Endodermal cell (in vitro differentiated cells): Measurements from ENCODE around the gene DLG2. TPM values are rescaled to one million over a fixed set of nuclear protein-coding genes. Genes with fewer than 3 reads are reported as not detected.

Experiments
- DNase-seq: peaks from one replicate; pipeline ENCODE4 v3.0.0-alpha.2; 2017
- H3K27ac ChIP-seq: 2 replicates; pipeline ENCODE4 v1.5.1; 2013; ENCODE audit warnings: mild to moderate bottlenecking, low read depth, low read length, moderate library complexity
- H3K27me3 ChIP-seq: 2 replicates; pipeline ENCODE4 v1.6.1; 2013; ENCODE audit warnings: mild to moderate bottlenecking, low read length, moderate library complexity; ENCODE audit not compliant: insufficient read depth, control insufficient read depth, poor library complexity, severe bottlenecking
- H3K36me3 ChIP-seq: 2 replicates; pipeline ENCODE4 v1.7.0; 2013; ENCODE audit warnings: mild to moderate bottlenecking, low read length, moderate library complexity; ENCODE audit not compliant: control insufficient read depth, insufficient read depth
- H3K4me1 ChIP-seq: one replicate; pipeline ENCODE4 v1.7.0; 2013; ENCODE audit warnings: low read length; ENCODE audit not compliant: control insufficient read depth, insufficient read depth
- H3K4me3 ChIP-seq: 2 replicates; pipeline ENCODE4 v1.5.1; 2013; ENCODE audit warnings: mild to moderate bottlenecking, low read length, moderate library complexity
- H3K9ac ChIP-seq: 2 replicates; pipeline ENCODE4 v1.6.1; 2013; ENCODE audit warnings: mild to moderate bottlenecking, low read length, moderate library complexity; ENCODE audit not compliant: poor library complexity, severe bottlenecking; ENCODE audit errors: extremely low read depth
- H3K9me3 ChIP-seq: 2 replicates; pipeline ENCODE4 v1.6.1; 2013; ENCODE audit warnings: mild to moderate bottlenecking, low read length, moderate library complexity; ENCODE audit not compliant: control insufficient read depth
- H3K27ac Mint-ChIP-seq: 2 replicates; pipeline ENCODE4 v1.8.0; 2020; ENCODE audit warnings: mixed read lengths
- H3K27me3 Mint-ChIP-seq: 2 replicates; pipeline ENCODE4 v1.8.0; 2021; ENCODE audit warnings: mild to moderate bottlenecking, mixed read lengths; ENCODE audit not compliant: insufficient read depth
- H3K36me3 Mint-ChIP-seq: 2 replicates; pipeline ENCODE4 v1.8.0; 2020; ENCODE audit warnings: low read depth, mixed read lengths
- H3K4me1 Mint-ChIP-seq: 2 replicates; pipeline ENCODE4 v1.8.0; 2020; ENCODE audit warnings: mixed read lengths
- H3K4me3 Mint-ChIP-seq: 2 replicates; pipeline ENCODE4 v1.8.0; 2020; ENCODE audit warnings: mild to moderate bottlenecking, moderate library complexity, mixed read lengths
- H3K9me3 Mint-ChIP-seq: 2 replicates; pipeline ENCODE4 v1.8.0; 2020; ENCODE audit warnings: mild to moderate bottlenecking, mixed read lengths
- WGBS, 2 experiments: methylation state at CpG; one replicate each; pipeline versions ENCODE4 v1.1.5 to v1.1.7; 2013; ENCODE audit warnings: missing lambda C conversion rate in 2 of 2, mixed read lengths in 1 of 2; ENCODE audit not compliant: insufficient coverage in 1 of 2, insufficient read length in 1 of 2; 5-methylcytosine and 5-hydroxymethylcytosine counted together
- total RNA-seq, 2 donors: library from RNA; stranded (reverse); fragmentation: NEBNext Ultra II Directional in 1 of 2; extraction: Animal tissue kit (Norgen Biotek cat#: 25700) in 1 of 2; gene quantifications; 2 replicates in 1 of 2; 3 replicates in 1 of 2; pipeline ENCODE4 v1.2.1, GENCODE V29; 2021
- TF ChIP-seq, protein P1 (sequence below): fragments of 200-600 bp; sonication (generic); conservative IDR thresholded peaks from 2 replicates; pipeline ENCODE4 v1.5.0; 2021; ENCODE audit warnings: antibody characterized with exemption, mild to moderate bottlenecking

Gene DLG2
- total RNA-seq, 2 donors from 2014 or later: 9.6 to 10.6 TPM

DNA sequence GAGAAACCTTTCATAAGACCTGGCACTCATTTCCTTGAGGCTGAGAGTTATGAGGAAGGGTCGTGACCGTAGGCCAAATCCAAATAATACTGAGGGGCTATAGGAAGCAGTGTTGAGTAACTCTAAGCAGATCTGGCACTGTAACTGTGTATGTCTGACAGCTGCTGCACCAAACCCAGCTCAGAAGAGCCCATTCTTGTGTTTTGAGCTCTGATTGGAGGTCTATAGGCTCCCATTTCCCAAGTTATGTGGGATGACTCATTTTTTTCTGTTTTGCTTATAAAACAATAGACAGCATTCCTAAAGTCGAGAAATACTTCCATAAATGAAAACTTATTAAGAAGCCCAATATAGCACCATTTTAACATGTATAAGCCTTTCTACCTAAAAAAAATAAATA is 645.8 kb downstream of the DLG2 start:
- Histone ChIP-seq H3K9me3 (peaks cover 13% of the 10 kb centered on the region), H3K4me3 (no peak overlapping the region), H3K9ac (no peak overlapping the region), H3K4me1 (no peaks in the 10 kb centered on the region), H3K27me3 (no peaks in the 10 kb centered on the region), H3K27ac (no peak overlapping the region), H3K36me3 (no peaks in the 10 kb centered on the region)
- no peak overlapping the region for H3K27ac Mint-ChIP-seq
- DNase-seq: no peak
- H3K36me3 Mint-ChIP-seq: peaks cover 3% of the 10 kb centered on the region
- TF ChIP-seq, protein P1, sequence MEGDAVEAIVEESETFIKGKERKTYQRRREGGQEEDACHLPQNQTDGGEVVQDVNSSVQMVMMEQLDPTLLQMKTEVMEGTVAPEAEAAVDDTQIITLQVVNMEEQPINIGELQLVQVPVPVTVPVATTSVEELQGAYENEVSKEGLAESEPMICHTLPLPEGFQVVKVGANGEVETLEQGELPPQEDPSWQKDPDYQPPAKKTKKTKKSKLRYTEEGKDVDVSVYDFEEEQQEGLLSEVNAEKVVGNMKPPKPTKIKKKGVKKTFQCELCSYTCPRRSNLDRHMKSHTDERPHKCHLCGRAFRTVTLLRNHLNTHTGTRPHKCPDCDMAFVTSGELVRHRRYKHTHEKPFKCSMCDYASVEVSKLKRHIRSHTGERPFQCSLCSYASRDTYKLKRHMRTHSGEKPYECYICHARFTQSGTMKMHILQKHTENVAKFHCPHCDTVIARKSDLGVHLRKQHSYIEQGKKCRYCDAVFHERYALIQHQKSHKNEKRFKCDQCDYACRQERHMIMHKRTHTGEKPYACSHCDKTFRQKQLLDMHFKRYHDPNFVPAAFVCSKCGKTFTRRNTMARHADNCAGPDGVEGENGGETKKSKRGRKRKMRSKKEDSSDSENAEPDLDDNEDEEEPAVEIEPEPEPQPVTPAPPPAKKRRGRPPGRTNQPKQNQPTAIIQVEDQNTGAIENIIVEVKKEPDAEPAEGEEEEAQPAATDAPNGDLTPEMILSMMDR: no peak
- peaks cover 26% of the 10 kb centered on the region for H3K9me3 Mint-ChIP-seq
- peaks cover 6% of the 10 kb centered on the region for H3K4me1 Mint-ChIP-seq
- no peak overlapping the region for H3K4me3 Mint-ChIP-seq
- H3K27me3 Mint-ChIP-seq: no peaks in the 10 kb centered on the region
- WGBS, 2 experiments: 86 to 94% methylated on average over 2 to 3 of the region's 3 CpGs

DNA sequence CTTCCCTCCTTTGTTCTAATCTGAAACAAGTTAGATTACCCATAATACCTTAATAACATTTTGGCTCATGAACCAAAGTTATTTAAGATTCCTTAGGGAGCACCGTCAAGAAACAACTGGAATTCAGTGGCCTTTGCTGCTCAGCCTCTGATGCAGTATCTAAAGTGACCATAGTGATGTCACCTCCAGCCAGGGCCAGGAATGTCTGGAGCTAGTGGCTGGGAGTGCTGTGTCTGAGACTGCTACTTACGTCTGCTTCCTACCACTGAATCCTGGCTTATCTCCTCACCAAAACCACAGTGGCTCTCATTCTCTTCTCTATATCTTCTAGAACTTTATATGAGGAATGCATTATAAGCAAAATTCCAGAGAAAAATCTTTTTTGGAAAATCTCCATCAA is 658.0 kb downstream of the DLG2 start:
- Histone ChIP-seq H3K9me3 (no peaks in the 10 kb centered on the region), H3K4me3 (no peak overlapping the region), H3K4me1 (no peaks in the 10 kb centered on the region), H3K9ac (no peak overlapping the region), H3K36me3 (no peaks in the 10 kb centered on the region), H3K27me3 (no peaks in the 10 kb centered on the region), H3K27ac (no peak overlapping the region)
- DNase-seq: no peak
- Mint-ChIP-seq H3K4me1 (peaks cover 6% of the 10 kb centered on the region), H3K9me3 (no peaks in the 10 kb centered on the region), H3K36me3 (no peaks in the 10 kb centered on the region), H3K4me3 (no peak overlapping the region), H3K27ac (no peak overlapping the region), H3K27me3 (no peaks in the 10 kb centered on the region)
- WGBS, 2 experiments: 83 to 84% methylated on average over 1 to 2 of the region's 2 CpGs
- TF ChIP-seq, protein P1: no peak

DNA sequence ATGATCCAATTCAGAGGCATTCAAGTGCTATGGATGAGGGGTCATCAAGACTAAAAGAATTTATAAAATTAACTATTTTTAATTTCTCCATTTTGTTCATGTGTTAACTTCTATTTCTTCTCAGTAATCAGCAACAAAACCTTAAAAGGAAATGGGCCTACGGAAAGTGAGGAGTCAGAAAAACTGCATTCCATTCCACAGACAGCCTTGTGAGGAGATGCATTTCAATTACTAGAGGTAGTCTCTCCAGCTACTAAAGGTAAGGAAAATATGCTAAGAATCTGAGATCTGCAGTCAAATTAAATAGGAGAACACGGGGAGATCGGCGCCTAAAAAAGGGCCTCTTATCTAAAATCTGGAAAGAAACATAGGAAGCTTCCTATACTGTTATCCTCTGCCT is 661.7 kb downstream of the DLG2 start:
- H3K4me3 Mint-ChIP-seq: no peak overlapping the region
- Histone ChIP-seq H3K9ac (no peak overlapping the region), H3K9me3 (no peaks in the 10 kb centered on the region), H3K27me3 (no peaks in the 10 kb centered on the region), H3K4me1 (no peaks in the 10 kb centered on the region), H3K36me3 (no peaks in the 10 kb centered on the region), H3K4me3 (no peak overlapping the region), H3K27ac (no peak overlapping the region)
- no peaks in the 10 kb centered on the region for H3K9me3 Mint-ChIP-seq
- TF ChIP-seq, protein P1: no peak
- no peak for DNase-seq
- no peaks in the 10 kb centered on the region for H3K36me3 Mint-ChIP-seq
- H3K27me3 Mint-ChIP-seq: no peaks in the 10 kb centered on the region
- peak overlapping the region; percentile 17 for H3K27ac Mint-ChIP-seq
- 62 to 67% methylated on average over 4 of the region's 4 CpGs for WGBS, 2 experiments
- H3K4me1 Mint-ChIP-seq: peaks cover 11% of the 10 kb centered on the region
